Right cardiac atrium (tissue), 5 donors: ENCODE data around the gene KCNQ4. TPM values are rescaled to one million over a fixed set of nuclear protein-coding genes. Genes with fewer than 3 reads are reported as not detected.

Source experiments
- ATAC-seq, 2 donors: fragments of 200-7000 bp; cut with Tn5 transposase; one replicate each; pipeline versions ENCODE4 v1.8.0 to v1.9.1; 2020; ENCODE audit warnings: moderate library complexity in 2 of 2, mild to moderate bottlenecking in 1 of 2
- DNase-seq, 3 donors: peaks; one replicate each; pipeline ENCODE4 v3.0.0-alpha.2; 2020
- H3K27ac ChIP-seq: one replicate; pipeline ENCODE4 v1.5.1; 2013; ENCODE audit warnings: mild to moderate bottlenecking, low read length, control low read depth, moderate library complexity
- H3K27me3 ChIP-seq: one replicate; pipeline ENCODE4 v1.6.1; 2013; ENCODE audit not compliant: control insufficient read depth, insufficient read depth
- H3K4me1 ChIP-seq: one replicate; pipeline ENCODE4 v1.6.1; 2013; ENCODE audit warnings: low read length; ENCODE audit not compliant: control insufficient read depth, insufficient read depth
- H3K4me3 ChIP-seq: one replicate; pipeline ENCODE4 v1.5.1; 2013; ENCODE audit warnings: low read length, control low read depth
- H3K9me3 ChIP-seq: one replicate; pipeline ENCODE4 v1.6.1; 2013; ENCODE audit warnings: low read length; ENCODE audit not compliant: control insufficient read depth
- WGBS: extraction: QIAGEN DNeasy Blood & Tissue Kit; methylation state at CpG from one replicate; pipeline ENCODE4 v1.1.7; 2013; 5-methylcytosine and 5-hydroxymethylcytosine counted together
- intact Hi-C, 4 donors: fragments of 100-400 bp; cut with DNase I; formaldehyde crosslinking; loops; one replicate each; pipeline versions ENCODE4 v1.11.0 to v1.14.0; 2022 to 2023
- polyA plus RNA-seq: library from polyadenylated mRNA; stranded (reverse); fragments of 200-250 nt; gene quantifications from one replicate; pipeline ENCODE4 v1.2.3, GENCODE V29; 2013
- total RNA-seq, 4 donors: library from RNA; stranded (reverse); fragmentation: NEBNext Ultra II Directional; extraction: Animal tissue kit (Norgen Biotek cat#: 25700); gene quantifications; one replicate each; pipeline ENCODE4 v1.2.1, GENCODE V29; 2021
- donor health status: healthy with polysubstance abuse.
- donor health status: DM: no; HTN: yes; CAD: no.
- donor health status: DM: no; HTN: no; CAD: no.
- donor health status: DM: no; HTN: yes; CAD: no; lungs with severe emphysema.
- donor health status: DM: yes; HTN: yes; CAD: no.

KCNQ4 gene
- total and polyA plus RNA-seq, 5 donors = 0.71 to 1.8 (median 0.96) TPM

DNA sequence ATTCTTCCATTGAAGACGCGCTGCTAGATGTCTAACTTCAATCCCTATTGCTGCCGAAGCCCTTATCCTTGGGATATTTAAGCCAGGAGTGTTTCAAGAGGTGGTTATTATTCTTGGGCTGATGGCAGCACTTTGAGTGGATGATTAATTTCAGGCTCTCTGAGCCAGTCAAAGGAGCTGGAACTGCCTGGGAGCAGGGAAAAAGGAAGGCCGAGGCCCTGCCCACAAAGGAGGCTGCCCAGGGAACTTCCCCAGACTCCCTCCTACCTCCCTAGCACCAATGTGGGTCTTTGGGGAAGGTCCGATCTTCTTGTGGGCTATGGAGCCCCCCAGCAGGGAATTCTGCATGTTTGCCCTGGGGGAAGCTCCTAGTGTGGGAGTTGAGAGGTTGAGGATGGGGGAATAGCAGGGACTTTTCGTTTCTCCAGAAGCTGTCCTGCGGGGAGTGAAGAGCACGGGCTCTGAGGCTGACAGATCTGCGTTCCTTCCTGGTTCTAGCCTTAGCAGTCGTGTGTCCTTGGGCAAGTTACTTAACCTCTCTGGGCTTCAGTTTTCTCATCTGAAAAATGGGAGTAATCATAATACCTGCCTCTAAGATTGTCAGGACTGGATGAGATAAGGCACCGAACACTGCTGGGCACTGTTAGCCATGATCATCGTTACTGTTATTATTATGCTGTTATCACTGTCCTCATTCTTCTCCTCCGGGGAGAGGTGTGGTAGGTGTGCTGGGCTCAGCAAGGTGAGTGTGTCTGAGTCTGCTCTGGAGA is 6.3 kb downstream of the KCNQ4 start:
- H3K4me3 ChIP-seq = no peak overlapping the region
- H3K27me3 ChIP-seq = no peaks in the 10 kb centered on the region
- intact Hi-C loops = no loop called here
- no peak overlapping the region for H3K27ac ChIP-seq
- WGBS = 84% methylated on average over 13 of the region's 13 CpGs
- H3K9me3 ChIP-seq = no peaks in the 10 kb centered on the region
- DNase-seq = no peak
- ATAC-seq = no peak
- H3K4me1 ChIP-seq = no peaks in the 10 kb centered on the region

DNA sequence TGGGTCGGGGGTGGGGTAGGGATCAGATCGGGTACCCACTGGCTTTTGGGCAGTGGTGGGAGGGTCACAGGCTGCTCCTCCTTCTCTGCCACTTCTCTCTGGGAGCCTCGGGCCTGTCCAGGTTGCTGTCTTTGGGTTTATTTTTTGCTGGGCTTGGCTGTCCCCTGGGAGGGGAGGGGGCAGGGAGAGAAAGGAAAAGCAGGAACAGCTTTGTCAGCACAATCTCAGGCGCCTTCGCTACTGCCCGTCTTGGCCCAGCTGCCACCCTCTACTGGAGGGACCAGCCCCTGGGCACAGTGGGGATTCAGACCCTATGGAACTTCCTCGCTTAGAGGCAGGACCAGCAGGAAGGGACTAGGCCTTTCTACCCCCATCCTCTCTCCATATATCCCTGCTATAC is 8.4 kb downstream of the KCNQ4 start:
- ATAC-seq (no peak), DNase-seq (peak in 1 of 3 donors; percentile 30)
- H3K27ac ChIP-seq = no peak overlapping the region
- no peaks in the 10 kb centered on the region for H3K27me3 ChIP-seq
- no peaks in the 10 kb centered on the region for H3K4me1 ChIP-seq
- intact Hi-C loops = no loop called here
- no peak overlapping the region for H3K4me3 ChIP-seq
- WGBS = 68% methylated on average over 7 of the region's 7 CpGs
- H3K9me3 ChIP-seq = no peaks in the 10 kb centered on the region

DNA sequence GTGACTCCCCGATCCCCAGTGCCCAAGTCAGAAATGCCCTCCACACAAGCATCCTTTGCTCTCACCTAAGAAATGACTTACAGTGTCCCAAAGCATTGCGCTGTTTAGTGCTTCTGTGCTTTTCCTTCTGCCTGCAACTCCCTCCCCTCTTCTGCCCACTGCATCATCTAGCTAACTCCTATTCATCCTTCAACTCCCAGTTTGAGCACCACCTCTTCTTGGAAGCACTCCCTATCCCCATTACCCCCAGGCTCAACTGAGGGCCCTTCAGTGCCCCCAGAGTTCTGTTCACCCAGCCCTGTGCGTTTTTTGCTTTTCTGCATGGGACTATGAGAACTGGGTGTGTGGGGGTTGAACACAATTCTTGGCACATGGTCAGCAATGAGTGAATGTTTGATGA is 10.0 kb downstream of the KCNQ4 start:
- Histone ChIP-seq H3K4me3 (no peak overlapping the region), H3K27ac (no peak overlapping the region), H3K27me3 (no peaks in the 10 kb centered on the region), H3K4me1 (peaks cover under 1% of the 10 kb centered on the region), H3K9me3 (no peaks in the 10 kb centered on the region)
- intact Hi-C loops = no loop called here
- 95% methylated on average over 3 of the region's 3 CpGs for WGBS
- ATAC-seq (no peak), DNase-seq (no peak)

DNA sequence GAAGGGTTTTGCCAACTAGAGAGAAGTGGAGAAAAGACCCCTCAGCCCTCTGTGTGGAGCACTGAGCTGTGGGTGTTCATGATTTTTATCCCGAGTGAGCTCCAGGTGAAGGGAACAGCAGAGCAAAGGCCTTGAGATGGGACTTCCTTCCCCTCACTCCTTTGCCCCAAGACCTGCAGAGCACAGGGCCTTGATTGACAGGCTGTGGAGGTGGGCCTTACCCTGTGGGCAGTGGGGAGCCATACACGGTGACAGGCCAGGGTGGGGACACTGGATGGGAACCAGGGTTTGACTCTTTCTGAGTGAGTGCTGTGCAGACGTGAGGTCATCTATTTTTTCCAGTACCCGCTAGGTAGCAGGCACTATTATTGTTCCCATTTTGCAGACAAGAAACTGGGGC is 10.5 kb downstream of the KCNQ4 start:
- H3K27me3 ChIP-seq = no peaks in the 10 kb centered on the region
- WGBS = 84% methylated on average over 4 of the region's 4 CpGs
- peaks cover 3% of the 10 kb centered on the region for H3K4me1 ChIP-seq
- no peaks in the 10 kb centered on the region for H3K9me3 ChIP-seq
- intact Hi-C loops = no loop called here
- no peak overlapping the region for H3K27ac ChIP-seq
- DNase-seq = peak in 1 of 3 donors; percentile 1
- H3K4me3 ChIP-seq = no peak overlapping the region
- ATAC-seq = no peak

DNA sequence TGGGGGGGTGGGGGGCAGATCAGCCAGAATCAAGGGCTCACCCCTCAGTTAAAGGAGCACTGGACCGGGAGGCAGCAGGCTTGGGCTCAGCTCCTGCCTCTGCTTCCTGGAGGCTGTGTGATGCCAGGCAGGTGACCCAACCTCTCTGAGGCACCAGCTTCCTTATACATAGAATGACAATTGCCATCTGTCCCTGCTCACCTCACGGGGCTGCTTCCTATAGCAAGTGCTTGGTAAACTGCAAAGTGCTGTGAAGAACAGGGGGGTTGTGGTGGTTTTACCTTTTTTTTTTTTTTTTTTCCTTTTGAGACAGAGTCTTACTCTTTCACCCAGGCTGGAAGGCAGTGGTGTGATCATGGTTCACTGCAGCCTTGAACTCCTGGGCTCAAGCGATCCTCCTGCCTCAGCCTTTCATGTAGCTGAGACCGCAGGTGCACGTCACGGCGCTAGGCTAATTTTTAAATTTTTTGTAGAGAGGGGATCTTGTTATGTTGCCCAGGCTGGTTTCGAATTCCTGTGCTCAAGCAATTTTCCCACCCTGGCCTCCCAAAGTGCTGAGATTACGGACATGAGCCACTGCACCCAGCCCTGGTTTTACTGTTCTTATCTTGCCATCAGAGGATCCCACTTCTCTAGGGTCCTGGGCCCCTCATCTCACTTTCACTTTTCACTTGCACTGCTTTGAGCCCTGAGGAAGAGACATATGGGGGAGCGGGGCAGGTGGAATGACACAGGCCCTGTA is 11.6 kb downstream of the KCNQ4 start:
- Histone ChIP-seq H3K27ac (no peak overlapping the region), H3K4me3 (no peak overlapping the region), H3K9me3 (no peaks in the 10 kb centered on the region), H3K27me3 (no peaks in the 10 kb centered on the region), H3K4me1 (peaks cover 5% of the 10 kb centered on the region)
- no peak for ATAC-seq
- no peak for DNase-seq
- 86% methylated on average over 10 of the region's 10 CpGs for WGBS
- intact Hi-C loops = no loop called here

DNA sequence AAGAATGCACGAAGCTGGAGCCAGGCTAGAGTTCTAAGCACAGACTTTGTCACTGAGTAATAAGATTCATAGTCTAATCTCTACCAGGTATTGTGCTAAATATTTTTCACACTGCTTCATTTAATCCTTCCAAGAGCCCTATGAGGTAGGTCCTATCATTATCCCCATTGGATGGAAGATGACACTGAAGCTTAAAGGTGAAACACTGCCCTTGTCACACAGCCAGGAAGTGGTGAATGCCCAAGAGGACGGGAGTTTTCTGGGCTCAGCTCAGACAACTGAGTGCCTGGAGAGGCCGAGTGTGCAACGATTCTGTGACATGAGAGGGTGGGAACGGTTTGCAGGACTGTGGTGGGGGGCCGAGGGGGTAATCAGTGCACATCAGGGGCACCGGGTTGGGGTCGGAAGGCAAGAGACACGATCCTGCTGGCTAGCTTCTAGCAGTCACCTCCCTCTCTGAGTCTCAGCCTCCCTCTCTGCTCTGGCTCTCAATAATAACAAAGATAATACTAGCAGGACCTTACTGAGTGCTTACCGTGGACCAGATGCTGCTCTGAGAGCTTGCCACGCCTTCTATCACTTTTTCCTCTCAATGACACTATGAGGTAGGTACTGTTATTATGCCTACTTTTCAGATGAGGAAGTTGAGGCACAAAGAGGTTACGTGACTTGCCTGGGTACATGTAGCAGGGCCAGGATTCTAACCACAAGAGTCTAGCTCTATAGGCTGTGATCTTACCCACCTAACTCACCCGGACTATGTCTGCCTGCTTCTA is 12.4 kb downstream of the KCNQ4 start:
- Histone ChIP-seq H3K9me3 (no peaks in the 10 kb centered on the region), H3K4me1 (peaks cover 5% of the 10 kb centered on the region), H3K27me3 (no peaks in the 10 kb centered on the region), H3K27ac (no peak overlapping the region), H3K4me3 (no peak overlapping the region)
- intact Hi-C loops = no loop called here
- peak in 2 of 3 donors; percentile 12 to 18 for DNase-seq
- 63% methylated on average over 13 of the region's 13 CpGs for WGBS
- no peak for ATAC-seq

DNA sequence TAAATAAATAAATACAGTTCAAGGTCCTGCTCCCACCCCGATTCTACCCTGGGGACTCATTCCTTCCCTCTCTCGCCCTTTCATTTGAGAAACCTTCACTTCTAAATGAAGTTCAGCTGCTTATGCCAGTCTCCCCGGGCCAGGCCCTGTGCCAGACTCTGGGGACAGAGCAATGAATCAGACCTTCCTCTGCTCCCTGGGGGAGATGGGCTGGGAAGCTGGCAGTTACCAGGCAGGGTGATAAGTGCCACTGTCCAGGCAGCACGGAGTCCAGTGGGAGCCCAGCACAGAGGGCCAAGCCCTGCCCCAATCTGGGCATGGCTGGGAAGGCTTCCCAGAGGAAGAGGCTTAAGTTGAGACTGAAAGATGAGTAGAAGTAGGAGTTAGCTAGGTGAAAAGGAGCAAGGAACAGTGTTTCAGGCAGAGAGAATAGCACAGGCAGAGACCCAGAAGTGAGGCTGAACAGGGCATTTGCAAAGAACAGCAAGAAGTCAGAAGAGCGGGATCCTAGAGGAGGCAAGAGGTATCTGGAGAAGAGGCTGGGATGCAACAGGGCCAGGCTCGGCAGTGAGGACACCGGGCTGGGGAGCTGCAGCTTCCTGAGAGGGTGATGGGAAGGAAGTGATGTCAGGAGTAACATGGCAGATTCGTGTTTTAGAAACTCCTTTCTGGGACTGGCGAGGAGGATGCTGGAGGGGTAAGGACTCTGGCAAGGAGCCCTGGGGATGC is 13.5 kb downstream of the KCNQ4 start:
- WGBS = 61% methylated on average over 9 of the region's 9 CpGs
- no peaks in the 10 kb centered on the region for H3K27me3 ChIP-seq
- intact Hi-C loops = no loop called here
- DNase-seq (peak; percentile 63 to 76 (median 74)), ATAC-seq (peak; percentile 74 to 76)
- H3K27ac ChIP-seq = no peak overlapping the region
- H3K4me1 ChIP-seq = peaks cover 8% of the 10 kb centered on the region
- H3K4me3 ChIP-seq = no peak overlapping the region
- no peaks in the 10 kb centered on the region for H3K9me3 ChIP-seq

DNA sequence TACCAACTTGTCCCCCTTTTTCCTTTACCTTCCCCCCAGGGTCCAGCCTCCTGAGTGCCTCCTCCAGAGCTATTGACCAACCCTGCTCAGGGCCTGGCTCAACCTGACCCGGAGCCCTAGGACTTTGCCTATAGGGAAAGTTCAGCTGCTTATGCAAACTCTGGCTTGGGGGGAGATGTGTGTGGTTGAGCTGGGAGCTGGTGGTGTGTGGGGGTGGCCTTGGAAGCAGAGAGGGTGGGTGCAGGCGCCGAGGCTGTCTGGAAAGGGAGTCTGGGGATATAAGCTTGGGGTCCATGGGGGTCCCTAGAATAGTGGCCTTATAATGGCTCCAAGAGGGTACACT is 14.1 kb downstream of the KCNQ4 start:
- intact Hi-C loops = no loop called here
- no peak for ATAC-seq
- peak in 1 of 3 donors; percentile 25 for DNase-seq
- Histone ChIP-seq H3K27ac (no peak overlapping the region), H3K4me3 (no peak overlapping the region), H3K27me3 (no peaks in the 10 kb centered on the region), H3K4me1 (peaks cover 8% of the 10 kb centered on the region), H3K9me3 (no peaks in the 10 kb centered on the region)
- WGBS = 94% methylated on average over 3 of the region's 3 CpGs

DNA sequence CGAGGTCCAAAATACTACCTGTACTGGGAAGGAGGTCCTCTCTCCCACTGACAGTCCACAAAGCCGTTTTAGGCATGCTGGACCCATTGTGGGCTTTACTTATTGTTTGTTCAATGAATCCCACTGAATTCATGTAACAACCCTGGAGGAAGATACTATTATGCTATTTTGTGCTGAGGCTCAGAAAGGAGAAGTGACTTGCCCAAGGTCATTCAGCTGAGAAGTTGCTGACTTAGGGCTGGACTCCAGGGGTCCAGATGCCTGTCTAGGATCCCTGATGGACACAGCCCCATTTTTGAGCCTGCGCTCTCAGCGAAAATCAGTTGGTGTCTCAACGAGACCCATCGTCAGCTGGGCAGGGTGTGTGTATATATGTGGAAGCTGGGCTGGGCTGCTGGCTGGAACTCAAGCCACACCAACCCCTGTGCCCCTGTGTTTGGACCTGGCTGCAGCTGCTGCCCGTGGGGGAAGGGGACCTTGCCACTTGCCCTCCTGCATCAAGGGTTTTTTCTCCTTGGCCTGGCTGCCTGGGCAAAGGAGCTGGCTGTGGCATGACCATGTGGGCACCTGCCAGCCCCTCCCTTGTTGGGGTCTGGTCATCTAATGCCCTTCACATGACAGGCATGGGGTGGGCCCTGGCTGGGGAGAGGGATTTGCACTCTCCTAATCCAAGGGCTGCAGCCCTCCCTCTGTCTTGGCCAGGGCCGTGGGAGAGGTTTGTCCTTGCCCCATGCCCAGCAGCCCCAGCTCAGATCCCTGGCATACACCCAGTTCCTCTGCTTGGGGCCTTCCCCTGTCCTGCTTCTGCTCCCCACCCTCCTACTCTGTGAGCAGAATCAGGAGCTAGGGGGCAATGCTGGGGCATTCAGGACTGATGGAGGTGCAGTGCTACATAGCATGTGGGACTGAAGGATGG is 15.0 kb downstream of the KCNQ4 start:
- Histone ChIP-seq H3K27ac (no peak overlapping the region), H3K9me3 (no peaks in the 10 kb centered on the region), H3K27me3 (no peaks in the 10 kb centered on the region), H3K4me3 (no peak overlapping the region), H3K4me1 (peaks cover 8% of the 10 kb centered on the region)
- WGBS = 82% methylated on average over 8 of the region's 8 CpGs
- ATAC-seq (no peak), DNase-seq (peak in 2 of 3 donors; percentile 53 to 60)
- intact Hi-C loops = no loop called here

DNA sequence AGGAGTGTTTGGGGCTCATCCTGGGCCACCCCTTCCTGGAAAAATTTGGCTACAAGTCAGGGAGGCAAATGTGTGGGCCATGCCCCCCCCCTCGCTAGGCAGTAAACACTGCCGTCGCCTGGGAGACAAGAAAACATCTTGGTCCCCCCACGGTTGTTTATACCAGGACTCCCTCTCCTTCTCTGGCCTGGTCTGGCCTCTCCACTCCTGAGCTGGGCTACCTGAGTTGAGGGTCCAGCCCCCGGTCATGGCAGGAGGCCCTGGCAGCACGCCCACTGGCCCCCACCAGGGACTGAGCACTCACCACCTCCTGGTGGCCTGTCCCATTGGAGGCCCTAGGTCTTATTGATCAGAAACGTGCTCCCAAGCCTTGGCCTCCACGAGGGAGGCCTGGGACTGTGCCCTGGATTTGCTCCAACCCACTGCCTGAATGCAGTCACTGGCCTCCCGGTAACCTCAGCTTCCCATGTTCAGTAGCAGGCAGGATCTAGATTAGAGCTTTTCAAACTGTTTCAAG is 15.8 kb downstream of the KCNQ4 start:
- WGBS = 49% methylated on average over 9 of the region's 9 CpGs
- Histone ChIP-seq H3K9me3 (no peaks in the 10 kb centered on the region), H3K4me1 (peaks cover 8% of the 10 kb centered on the region), H3K27me3 (no peaks in the 10 kb centered on the region), H3K4me3 (no peak overlapping the region), H3K27ac (no peak overlapping the region)
- no peak for ATAC-seq
- intact Hi-C loops = no loop called here
- DNase-seq = peak; percentile 62 to 86 (median 83)
